MM.1S (cell line): ENCODE measurements around the gene SEPTIN6.

Experiments
- DNase-seq: peaks from one replicate; pipeline ENCODE4 v3.0.0-alpha.2; 2015
- H2AFZ ChIP-seq: fragments of 300-600 bp; sonication (generic); 2 replicates; pipeline ENCODE4 v1.6.0; 2016; ENCODE audit warnings: antibody characterized with exemption, low read length
- H3F3A ChIP-seq: fragments of 300-600 bp; sonication (generic); 2 replicates; pipeline ENCODE4 v1.6.1; 2016; ENCODE audit warnings: mild to moderate bottlenecking, antibody characterized with exemption, low read length, moderate library complexity, mixed read lengths; ENCODE audit not compliant: insufficient read depth
- H3K27ac ChIP-seq: fragments of 300-600 bp; sonication (generic); 2 replicates; pipeline ENCODE4 v1.5.1; 2016; ENCODE audit warnings: mild to moderate bottlenecking, low read length
- H3K27me3 ChIP-seq: fragments of 300-600 bp; sonication (generic); replicated peaks from 2 replicates; pipeline ENCODE4 v1.6.0; 2016; ENCODE audit warnings: low read length; ENCODE audit not compliant: insufficient read depth
- H3K36me3 ChIP-seq: fragments of 300-600 bp; sonication (generic); replicated peaks from 2 replicates; pipeline ENCODE4 v1.6.1; 2016; ENCODE audit warnings: mild to moderate bottlenecking, low read length, mixed read lengths; ENCODE audit not compliant: insufficient read depth
- H3K4me1 ChIP-seq: fragments of 300-600 bp; sonication (generic); 2 replicates; pipeline ENCODE4 v1.6.1; 2016; ENCODE audit warnings: low read length, mixed read lengths
- H3K4me2 ChIP-seq: fragments of 300-600 bp; sonication (generic); 2 replicates; pipeline ENCODE4 v1.6.0; 2016; ENCODE audit warnings: low read depth, low read length
- H3K4me3 ChIP-seq: fragments of 300-600 bp; sonication (generic); 2 replicates; pipeline ENCODE4 v1.5.1; 2016; ENCODE audit warnings: low read length, mixed read lengths
- H3K79me2 ChIP-seq: fragments of 300-600 bp; sonication (generic); 2 replicates; pipeline ENCODE4 v1.6.1; 2016; ENCODE audit warnings: mixed run types, low read length, mixed read lengths
- H3K9ac ChIP-seq: fragments of 300-600 bp; sonication (generic); 2 replicates; pipeline ENCODE4 v1.6.1; 2016; ENCODE audit warnings: low read length, mixed read lengths
- H3K9me2 ChIP-seq: fragments of 300-600 bp; sonication (generic); replicated peaks from 2 replicates; pipeline ENCODE4 v1.6.1; 2016; ENCODE audit warnings: mild to moderate bottlenecking, low read length, mixed read lengths; ENCODE audit not compliant: insufficient read depth
- H3K9me3 ChIP-seq: fragments of 300-600 bp; sonication (generic); replicated peaks from 2 replicates; pipeline ENCODE4 v1.6.1; 2016; ENCODE audit warnings: mild to moderate bottlenecking, low read length, mixed read lengths; ENCODE audit not compliant: insufficient read depth
- H4K20me1 ChIP-seq: fragments of 300-600 bp; sonication (generic); 2 replicates; pipeline ENCODE4 v1.6.1; 2016; ENCODE audit warnings: mild to moderate bottlenecking, low read length, moderate library complexity, mixed read lengths; ENCODE audit not compliant: insufficient read depth
- CTCF ChIP-seq: fragments of 300-600 bp; sonication (generic); IDR thresholded peaks from 2 replicates; pipeline ENCODE4 v1.5.1; 2016; ENCODE audit warnings: antibody characterized with exemption, low read length, mixed read lengths
- EZH2 ChIP-seq: fragments of 300-600 bp; sonication (generic); optimal IDR thresholded peaks from 2 replicates; pipeline ENCODE3; 2017; ENCODE audit warnings: low read depth, mild to moderate bottlenecking, antibody characterized with exemption, low read length, mixed read lengths
- EZH2phosphoT487 ChIP-seq: fragments of 300-600 bp; sonication (generic); IDR thresholded peaks from 2 replicates; pipeline ENCODE4 v1.6.1; 2018; ENCODE audit warnings: antibody characterized with exemption, low read length

SEPTIN6 gene

GRCh38 chrX:119721487-119721886 lies 28.5 kb upstream of the SEPTIN6 start:
- H3K4me2 ChIP-seq: no peak overlapping the region
- H4K20me1 ChIP-seq: no peaks in the 10 kb centered on the region
- H2AFZ ChIP-seq: no peak overlapping the region
- no peak overlapping the region for H3K27ac ChIP-seq
- H3K9ac ChIP-seq: no peak overlapping the region
- no peak for DNase-seq
- no peak for TF ChIP-seq EZH2
- TF ChIP-seq CTCF: no peak
- TF ChIP-seq EZH2phosphoT487: no peak
- no peaks in the 10 kb centered on the region for H3K9me3 ChIP-seq
- no peaks in the 10 kb centered on the region for H3K79me2 ChIP-seq
- no peaks in the 10 kb centered on the region for H3K9me2 ChIP-seq
- H3K36me3 ChIP-seq: no peaks in the 10 kb centered on the region
- no peaks in the 10 kb centered on the region for H3K27me3 ChIP-seq
- H3K4me3 ChIP-seq: no peak overlapping the region
- H3K4me1 ChIP-seq: no peaks in the 10 kb centered on the region
- H3F3A ChIP-seq: no peaks in the 10 kb centered on the region

- Histone ChIP-seq H3K4me3 (no peak overlapping the region), H4K20me1 (no peaks in the 10 kb centered on the region), H3K27ac (no peak overlapping the region), H3K9ac (no peak overlapping the region), H3K9me2 (no peaks in the 10 kb centered on the region), H3K79me2 (no peaks in the 10 kb centered on the region), H3K36me3 (no peaks in the 10 kb centered on the region), H3K9me3 (no peaks in the 10 kb centered on the region), H3K4me2 (no peak overlapping the region), H3F3A (no peaks in the 10 kb centered on the region), H3K27me3 (no peaks in the 10 kb centered on the region), H2AFZ (no peak overlapping the region), H3K4me1 (no peaks in the 10 kb centered on the region)
- no peak for DNase-seq
- TF ChIP-seq EZH2 (no peak), EZH2phosphoT487 (no peak), CTCF (no peak)
Measured at GRCh38 chrX:119709630-119710029, 16.7 kb upstream of the SEPTIN6 start.

- no peak overlapping the region for H3K9ac ChIP-seq
- H3K4me2 ChIP-seq: no peak overlapping the region
- H4K20me1 ChIP-seq: no peaks in the 10 kb centered on the region
- no peaks in the 10 kb centered on the region for H3F3A ChIP-seq
- H3K27me3 ChIP-seq: no peaks in the 10 kb centered on the region
- H3K27ac ChIP-seq: no peak overlapping the region
- H3K4me1 ChIP-seq: no peaks in the 10 kb centered on the region
- no peak overlapping the region for H2AFZ ChIP-seq
- H3K4me3 ChIP-seq: no peak overlapping the region
- no peaks in the 10 kb centered on the region for H3K9me3 ChIP-seq
- DNase-seq: no peak
- TF ChIP-seq EZH2phosphoT487: no peak
- TF ChIP-seq CTCF: no peak
- no peak for TF ChIP-seq EZH2
- no peaks in the 10 kb centered on the region for H3K79me2 ChIP-seq
- no peaks in the 10 kb centered on the region for H3K36me3 ChIP-seq
- H3K9me2 ChIP-seq: no peaks in the 10 kb centered on the region
Measured at GRCh38 chrX:119708936-119709335, 16.0 kb upstream of the SEPTIN6 start.
